GM21381 (cell line): ENCODE results near the gene HYCC1.
"Not testable (repeated sequence)": the region's sequence is repeated elsewhere in the genome, so short reads cannot be mapped to it uniquely, and the experiment has no call there.

ENCODE experiments used
- ATAC-seq: cut with Tn5 transposase; IDR thresholded peaks from one replicate; pipeline ENCODE4 v1.9.1; 2021; ENCODE audit warnings: mild to moderate bottlenecking, moderate library complexity; ENCODE audit not compliant: unreplicated experiment

The HYCC1 gene

GRCh38 chr7:22989643-22990587 lies 24.0 kb downstream of the HYCC1 start:
- no peak for ATAC-seq

DNA sequence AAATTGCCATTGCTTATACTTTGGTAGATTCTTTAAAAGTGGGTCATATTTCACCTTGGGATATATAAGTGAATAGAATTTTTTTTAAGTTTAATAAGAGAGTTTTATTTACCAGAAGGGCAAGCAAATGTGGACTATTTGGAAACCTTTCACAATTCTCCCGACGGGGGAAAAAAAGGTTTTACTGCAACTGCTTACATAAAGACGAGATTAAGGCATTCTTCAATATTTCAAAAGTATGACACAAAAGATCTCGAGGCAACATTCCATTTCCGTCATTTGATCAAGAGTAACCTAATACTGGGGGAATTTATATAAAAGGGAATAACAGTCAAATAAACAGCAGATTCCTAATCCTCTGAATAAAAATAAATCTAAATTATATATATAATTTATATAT lies 28.5 kb downstream of the HYCC1 start:
- no peak for ATAC-seq

- no peak for ATAC-seq
Observed at GRCh38 chr7:22983257-22983855, 30.6 kb downstream of the HYCC1 start.

GRCh38 chr7:22980422-22980821 lies 33.5 kb downstream of the HYCC1 start:
- no peak for ATAC-seq

DNA sequence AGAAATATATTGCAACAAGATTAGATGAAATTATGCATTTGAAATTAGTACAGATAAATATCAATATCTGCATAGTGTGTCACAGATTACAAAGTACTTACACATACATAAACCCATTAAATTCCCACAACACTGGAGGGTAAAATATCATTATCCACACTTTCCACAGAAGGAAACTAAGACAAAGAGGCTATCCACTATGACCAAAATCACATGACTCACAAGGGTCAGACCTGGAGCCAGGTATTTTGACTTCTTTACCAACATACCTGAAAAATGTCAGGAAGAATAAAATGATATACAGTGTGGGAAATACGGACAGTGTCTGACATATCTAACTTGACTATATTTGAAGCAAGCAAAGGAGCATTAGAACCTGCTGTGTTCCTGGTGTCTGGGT lies 34.1 kb downstream of the HYCC1 start:
- ATAC-seq = no peak

DNA sequence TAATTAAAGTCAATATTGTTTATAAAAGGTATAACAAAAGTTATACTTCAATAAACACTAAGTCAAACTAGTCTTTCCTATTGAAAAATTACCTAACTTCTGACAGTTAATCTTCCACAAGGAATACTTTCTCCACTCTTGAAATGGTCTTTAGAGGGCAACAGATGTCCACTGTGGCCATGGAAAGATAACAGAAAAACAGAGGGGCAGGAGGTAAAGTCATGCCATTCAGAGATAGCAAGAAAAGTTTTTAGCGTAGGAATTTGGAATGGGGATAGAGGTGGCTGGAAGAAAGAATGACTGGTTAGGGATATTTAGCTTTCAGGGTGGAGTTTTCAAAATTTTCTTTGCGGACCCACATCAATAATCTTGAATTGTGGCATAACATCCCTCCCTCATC lies 34.7 kb downstream of the HYCC1 start:
- ATAC-seq = no peak

DNA sequence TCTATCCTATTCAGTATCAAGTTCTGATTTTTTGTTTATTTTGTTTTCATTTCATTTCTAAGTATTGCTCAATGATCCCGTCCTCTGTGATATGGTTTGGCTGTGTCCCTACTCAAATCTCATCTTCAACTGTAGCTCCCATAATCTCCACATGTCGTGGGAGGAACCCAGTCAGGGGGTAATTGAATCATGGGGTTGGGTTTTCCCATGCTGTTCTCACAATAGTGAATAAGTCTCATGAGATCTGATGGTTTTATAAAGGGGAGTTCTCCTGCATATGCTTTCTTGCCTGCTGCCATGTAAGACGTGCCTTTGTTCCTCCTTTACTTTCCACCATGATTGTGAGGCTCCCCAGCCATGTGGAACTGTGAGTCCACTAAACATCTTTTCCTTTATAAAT lies 39.3 kb downstream of the HYCC1 start:
- not testable (repeated sequence) for ATAC-seq

- ATAC-seq = no peak
Observed at GRCh38 chr7:22972207-22972606, 41.7 kb downstream of the HYCC1 start.

- ATAC-seq = no peak
Observed at GRCh38 chr7:22969010-22969431, 44.9 kb downstream of the HYCC1 start.
